PFSK-1 (cell line): ENCODE measurements around the gene CDCP1.

Experiments used
- FOXP2 ChIP-seq: optimal IDR thresholded peaks from 2 replicates; pipeline ENCODE3; 2011; ENCODE audit warnings: borderline replicate concordance, control low read depth, inconsistent platforms; ENCODE audit not compliant: insufficient read depth; ENCODE audit errors: extremely low read length, extremely low read depth
- POLR2AphosphoS5 ChIP-seq: IDR thresholded peaks from 2 replicates; pipeline ENCODE4 v1.6.1; 2012; ENCODE audit warnings: low read depth, mild to moderate bottlenecking, control low read depth, low read length, moderate library complexity
- SIN3A ChIP-seq: IDR thresholded peaks from 2 replicates; pipeline ENCODE4 v1.6.1; 2012; ENCODE audit warnings: mild to moderate bottlenecking, low read length, moderate library complexity, borderline replicate concordance; ENCODE audit not compliant: insufficient read depth
- TAF1 ChIP-seq: IDR thresholded peaks from 2 replicates; pipeline ENCODE4 v1.6.1; 2012; ENCODE audit warnings: low read length, control low read depth, borderline replicate concordance; ENCODE audit not compliant: insufficient read depth
- TF ChIP-seq, protein P1 (sequence below), 2 experiments: IDR thresholded peaks; 2 replicates each; pipeline versions ENCODE4 v1.6.1 to v1.8.0; 2011 to 2012; ENCODE audit warnings: low read depth in 2 of 2, low read length in 2 of 2, control low read depth in 1 of 2, inconsistent platforms in 1 of 2, mild to moderate bottlenecking in 1 of 2, moderate library complexity in 1 of 2; ENCODE audit not compliant: insufficient read depth in 1 of 2

DNA sequence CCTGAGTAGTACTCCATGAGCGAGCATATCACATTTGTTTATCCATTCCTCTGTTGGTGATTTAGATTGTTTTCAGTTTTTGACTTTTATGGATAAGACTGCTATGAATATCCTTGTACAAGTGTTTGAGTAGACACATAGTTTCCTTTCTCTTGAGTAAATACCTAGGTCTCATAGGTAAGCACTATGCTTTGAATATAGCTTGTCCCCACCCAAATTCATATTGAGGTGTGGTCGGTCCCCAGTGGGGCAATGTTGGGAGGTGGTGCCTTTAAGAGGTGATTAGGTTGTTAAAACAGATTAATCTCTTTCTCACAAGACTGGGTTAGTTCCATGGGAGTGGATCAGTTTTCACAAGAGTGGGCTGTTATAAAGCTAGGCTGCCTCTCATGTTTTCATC lies 42.8 kb downstream of the CDCP1 start:
- TF ChIP-seq POLR2AphosphoS5 = no peak
- TF ChIP-seq, protein P1, sequence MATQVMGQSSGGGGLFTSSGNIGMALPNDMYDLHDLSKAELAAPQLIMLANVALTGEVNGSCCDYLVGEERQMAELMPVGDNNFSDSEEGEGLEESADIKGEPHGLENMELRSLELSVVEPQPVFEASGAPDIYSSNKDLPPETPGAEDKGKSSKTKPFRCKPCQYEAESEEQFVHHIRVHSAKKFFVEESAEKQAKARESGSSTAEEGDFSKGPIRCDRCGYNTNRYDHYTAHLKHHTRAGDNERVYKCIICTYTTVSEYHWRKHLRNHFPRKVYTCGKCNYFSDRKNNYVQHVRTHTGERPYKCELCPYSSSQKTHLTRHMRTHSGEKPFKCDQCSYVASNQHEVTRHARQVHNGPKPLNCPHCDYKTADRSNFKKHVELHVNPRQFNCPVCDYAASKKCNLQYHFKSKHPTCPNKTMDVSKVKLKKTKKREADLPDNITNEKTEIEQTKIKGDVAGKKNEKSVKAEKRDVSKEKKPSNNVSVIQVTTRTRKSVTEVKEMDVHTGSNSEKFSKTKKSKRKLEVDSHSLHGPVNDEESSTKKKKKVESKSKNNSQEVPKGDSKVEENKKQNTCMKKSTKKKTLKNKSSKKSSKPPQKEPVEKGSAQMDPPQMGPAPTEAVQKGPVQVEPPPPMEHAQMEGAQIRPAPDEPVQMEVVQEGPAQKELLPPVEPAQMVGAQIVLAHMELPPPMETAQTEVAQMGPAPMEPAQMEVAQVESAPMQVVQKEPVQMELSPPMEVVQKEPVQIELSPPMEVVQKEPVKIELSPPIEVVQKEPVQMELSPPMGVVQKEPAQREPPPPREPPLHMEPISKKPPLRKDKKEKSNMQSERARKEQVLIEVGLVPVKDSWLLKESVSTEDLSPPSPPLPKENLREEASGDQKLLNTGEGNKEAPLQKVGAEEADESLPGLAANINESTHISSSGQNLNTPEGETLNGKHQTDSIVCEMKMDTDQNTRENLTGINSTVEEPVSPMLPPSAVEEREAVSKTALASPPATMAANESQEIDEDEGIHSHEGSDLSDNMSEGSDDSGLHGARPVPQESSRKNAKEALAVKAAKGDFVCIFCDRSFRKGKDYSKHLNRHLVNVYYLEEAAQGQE (IDR thresholded peaks at IDR 0.05; ENCODE audit: insufficient read depth in 1 of 2, low read depth in 2 of 2, low read length in 2 of 2) = no peak
- TF ChIP-seq FOXP2 = no peak
- no peak for TF ChIP-seq TAF1
- TF ChIP-seq SIN3A = no peak
